ENCODE results near the gene EMID1.

Gene EMID1

GRCh38 chr22:29183971-29184848 is 21.5 kb upstream of the EMID1 start:
- DNase-seq (ENCODE audit: low spot score) (no peak), ATAC-seq (ENCODE audit: low read depth) (no peak)
- Histone ChIP-seq H3K27ac (ENCODE audit: poor library complexity, severe bottlenecking) (no peak overlapping the region), H3K27me3 (ENCODE audit: insufficient read depth, poor library complexity, severe bottlenecking) (no peaks in the 10 kb centered on the region), H3K36me3 (ENCODE audit: low read depth) (no peaks in the 10 kb centered on the region), H3K4me1 (ENCODE audit: insufficient read depth, poor library complexity, severe bottlenecking) (no peaks in the 10 kb centered on the region), H3K9me3 (ENCODE audit: severe bottlenecking) (no peaks in the 10 kb centered on the region), H3K4me3 (ENCODE audit: severe bottlenecking) (no peak overlapping the region)
- TF ChIP-seq CTCF (IDR thresholded peaks at IDR 0.05; ENCODE audit: poor library complexity, severe bottlenecking): no peak

- Histone ChIP-seq H3K27ac (ENCODE audit: poor library complexity, severe bottlenecking) (no peak overlapping the region), H3K36me3 (ENCODE audit: low read depth) (no peaks in the 10 kb centered on the region), H3K4me1 (ENCODE audit: insufficient read depth, poor library complexity, severe bottlenecking) (no peaks in the 10 kb centered on the region), H3K27me3 (ENCODE audit: insufficient read depth, poor library complexity, severe bottlenecking) (no peaks in the 10 kb centered on the region), H3K9me3 (ENCODE audit: severe bottlenecking) (no peaks in the 10 kb centered on the region), H3K4me3 (ENCODE audit: severe bottlenecking) (no peak overlapping the region)
- DNase-seq (ENCODE audit: low spot score): no peak
- TF ChIP-seq CTCF (IDR thresholded peaks at IDR 0.05; ENCODE audit: poor library complexity, severe bottlenecking): no peak
- no peak for ATAC-seq (ENCODE audit: low read depth)
Measured at GRCh38 chr22:29184849-29185490, 20.7 kb upstream of the EMID1 start.

- H3K36me3 ChIP-seq (ENCODE audit: low read depth): no peaks in the 10 kb centered on the region
- DNase-seq (ENCODE audit: low spot score): no peak
- no peak overlapping the region for H3K27ac ChIP-seq (ENCODE audit: poor library complexity, severe bottlenecking)
- no peak for ATAC-seq (ENCODE audit: low read depth)
- no peaks in the 10 kb centered on the region for H3K4me1 ChIP-seq (ENCODE audit: insufficient read depth, poor library complexity, severe bottlenecking)
- no peaks in the 10 kb centered on the region for H3K9me3 ChIP-seq (ENCODE audit: severe bottlenecking)
- no peaks in the 10 kb centered on the region for H3K27me3 ChIP-seq (ENCODE audit: insufficient read depth, poor library complexity, severe bottlenecking)
- TF ChIP-seq CTCF (IDR thresholded peaks at IDR 0.05; ENCODE audit: poor library complexity, severe bottlenecking): no peak
- H3K4me3 ChIP-seq (ENCODE audit: severe bottlenecking): no peak overlapping the region
Measured at GRCh38 chr22:29186302-29186701, 19.4 kb upstream of the EMID1 start.

- Histone ChIP-seq H3K4me1 (ENCODE audit: insufficient read depth, poor library complexity, severe bottlenecking) (no peaks in the 10 kb centered on the region), H3K4me3 (ENCODE audit: severe bottlenecking) (no peak overlapping the region), H3K9me3 (ENCODE audit: severe bottlenecking) (no peaks in the 10 kb centered on the region), H3K27me3 (ENCODE audit: insufficient read depth, poor library complexity, severe bottlenecking) (no peaks in the 10 kb centered on the region), H3K27ac (ENCODE audit: poor library complexity, severe bottlenecking) (no peak overlapping the region), H3K36me3 (ENCODE audit: low read depth) (no peaks in the 10 kb centered on the region)
- no peak for TF ChIP-seq CTCF (IDR thresholded peaks at IDR 0.05; ENCODE audit: poor library complexity, severe bottlenecking)
- DNase-seq (ENCODE audit: low spot score): no peak
- no peak for ATAC-seq (ENCODE audit: low read depth)
Measured at GRCh38 chr22:29187831-29188230, 17.9 kb upstream of the EMID1 start.

- Histone ChIP-seq H3K4me1 (ENCODE audit: insufficient read depth, poor library complexity, severe bottlenecking) (no peaks in the 10 kb centered on the region), H3K9me3 (ENCODE audit: severe bottlenecking) (no peaks in the 10 kb centered on the region), H3K4me3 (ENCODE audit: severe bottlenecking) (no peak overlapping the region), H3K27ac (ENCODE audit: poor library complexity, severe bottlenecking) (no peak overlapping the region), H3K27me3 (ENCODE audit: insufficient read depth, poor library complexity, severe bottlenecking) (no peaks in the 10 kb centered on the region), H3K36me3 (ENCODE audit: low read depth) (no peaks in the 10 kb centered on the region)
- no peak for ATAC-seq (ENCODE audit: low read depth)
- TF ChIP-seq CTCF (IDR thresholded peaks at IDR 0.05; ENCODE audit: poor library complexity, severe bottlenecking): no peak
- DNase-seq (ENCODE audit: low spot score): no peak
Measured at GRCh38 chr22:29190051-29190450, 15.6 kb upstream of the EMID1 start.

All from RWPE2 (cell line).